NCI-H2171 treated with DMSO at 0.1 percent for 48 hours (cell line): ENCODE results near the gene DGKG.
A peak's percentile ranks its signal among the peaks of the same experiment; 100 is the strongest.

Experiments used
- DNase-seq: peaks from one replicate; lab custom pipeline; 2025; lab: John Stamatoyannopoulos, UW

DGKG gene

DNA sequence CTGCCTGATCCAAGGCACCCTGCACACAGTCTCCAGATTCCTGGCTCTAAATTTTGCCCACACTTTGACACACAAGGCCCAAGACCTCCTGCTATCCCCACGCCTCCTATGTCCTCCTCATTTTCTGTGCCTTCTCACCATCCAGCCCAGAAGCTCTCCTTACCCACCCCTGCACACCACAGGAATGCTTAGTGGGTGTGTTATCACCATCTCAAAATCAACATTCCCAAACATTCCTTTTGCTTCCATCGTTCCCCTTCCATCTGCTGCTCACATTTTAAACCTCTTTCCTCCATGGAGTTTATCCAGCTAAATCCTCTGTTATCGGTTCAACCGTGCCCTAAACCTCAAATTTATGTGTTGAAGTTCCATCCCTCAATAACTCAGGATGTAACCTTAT, 43.9 kb downstream of the DGKG start:
- DNase-seq, result no peak

DNA sequence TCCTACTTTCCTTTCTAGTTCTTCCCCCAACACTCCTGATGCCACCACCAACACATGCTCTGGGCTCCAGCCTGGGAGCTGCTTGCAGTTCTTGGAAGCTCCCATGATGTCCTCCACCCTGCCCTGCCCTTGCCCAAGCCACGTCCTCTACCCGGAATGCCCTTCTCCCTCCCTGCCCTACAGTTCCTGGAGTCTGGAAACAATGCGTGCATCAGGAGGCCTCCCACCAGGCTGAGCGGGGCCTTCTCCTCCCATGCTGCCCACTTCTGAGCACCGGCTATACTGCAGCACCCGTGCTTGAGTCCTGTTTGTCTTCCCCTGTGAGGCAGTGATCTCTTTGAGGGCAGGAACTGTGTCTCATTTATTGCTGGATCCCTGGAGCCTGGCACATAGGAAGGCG, 44.6 kb downstream of the DGKG start:
- no peak for DNase-seq

DNA sequence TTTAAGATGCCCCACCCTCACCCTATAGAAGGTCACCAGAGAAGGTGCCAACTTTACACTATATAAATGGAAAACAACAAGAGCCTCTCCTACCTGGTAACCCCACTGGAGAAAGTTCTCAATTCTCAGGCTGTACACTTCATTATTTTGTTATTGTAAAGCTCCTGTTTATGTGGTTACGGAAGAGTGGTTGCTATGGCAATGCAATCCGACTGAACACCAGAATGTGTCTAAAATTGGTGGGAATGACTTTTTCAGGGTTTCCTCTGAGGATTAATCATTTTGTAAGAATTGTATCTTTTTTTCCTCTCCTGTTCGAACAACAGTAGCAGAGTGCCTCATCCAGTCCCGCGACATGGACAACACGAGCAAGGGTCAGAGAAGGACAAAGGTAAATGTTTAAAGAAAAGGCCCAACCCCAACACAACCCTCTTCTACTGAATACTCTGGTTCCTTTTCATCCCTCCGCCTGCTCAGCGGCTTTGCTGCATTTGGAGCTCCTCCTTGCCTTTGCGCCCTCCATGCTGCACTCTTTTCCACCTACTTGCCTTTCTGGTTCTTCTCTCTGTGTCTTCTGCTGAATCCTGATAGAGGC, 45.3 kb downstream of the DGKG start:
- DNase-seq, result no peak

DNA sequence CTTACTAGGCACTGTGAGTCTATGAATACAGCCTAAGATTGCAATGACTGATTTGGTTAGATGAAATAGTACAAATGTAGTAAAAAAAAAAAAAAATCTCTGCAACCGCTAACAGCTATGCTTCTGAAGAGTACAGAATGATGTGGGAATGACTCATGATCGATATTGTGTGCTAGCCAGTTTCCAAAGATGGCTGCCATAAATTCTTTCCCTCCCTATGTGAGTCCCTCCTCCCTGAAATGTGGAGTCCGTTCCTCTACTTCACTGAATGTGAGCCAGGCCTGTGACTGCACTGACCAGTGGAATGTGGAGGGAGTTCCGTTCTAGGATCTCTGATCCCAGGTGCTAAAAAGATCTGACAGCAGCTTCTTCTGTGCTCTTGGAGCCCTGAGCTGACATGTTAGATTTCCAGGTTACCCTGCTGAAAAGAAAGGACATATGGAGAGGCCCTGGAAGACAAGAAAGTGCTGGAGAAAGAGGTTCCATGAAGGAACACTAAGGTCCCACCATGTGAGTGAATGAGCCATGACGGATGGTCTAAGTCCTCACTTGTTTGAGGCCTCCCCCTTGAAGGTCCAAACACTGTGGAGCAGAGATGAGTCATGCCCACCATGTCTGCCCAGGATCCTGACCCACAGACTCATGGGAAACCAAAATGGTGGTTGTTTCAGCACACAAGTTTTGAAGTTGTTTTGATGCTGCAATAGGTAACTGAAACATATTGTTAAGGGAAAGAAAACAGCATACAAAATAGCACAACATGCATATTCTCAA, 46.3 kb downstream of the DGKG start:
- no peak for DNase-seq

DNA sequence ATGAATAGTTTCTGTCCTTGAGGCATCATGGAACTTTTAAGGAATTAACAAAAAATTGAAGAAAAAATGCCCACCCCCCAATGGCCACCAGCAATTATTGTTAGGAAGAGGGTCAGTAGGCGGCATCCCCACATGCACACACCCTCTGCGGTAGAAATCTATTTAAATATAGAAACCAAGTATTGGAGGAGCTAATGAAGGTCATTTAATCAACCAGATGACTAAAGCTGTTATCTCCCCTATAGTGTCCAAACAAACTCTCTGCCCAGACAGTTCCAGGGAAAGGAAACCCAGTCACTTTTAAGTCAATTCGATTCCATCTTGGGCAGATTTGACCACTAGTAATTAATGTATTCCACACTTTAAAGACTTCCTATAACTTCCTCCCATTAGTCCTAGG, 47.1 kb downstream of the DGKG start:
- DNase-seq, result no peak

DNA sequence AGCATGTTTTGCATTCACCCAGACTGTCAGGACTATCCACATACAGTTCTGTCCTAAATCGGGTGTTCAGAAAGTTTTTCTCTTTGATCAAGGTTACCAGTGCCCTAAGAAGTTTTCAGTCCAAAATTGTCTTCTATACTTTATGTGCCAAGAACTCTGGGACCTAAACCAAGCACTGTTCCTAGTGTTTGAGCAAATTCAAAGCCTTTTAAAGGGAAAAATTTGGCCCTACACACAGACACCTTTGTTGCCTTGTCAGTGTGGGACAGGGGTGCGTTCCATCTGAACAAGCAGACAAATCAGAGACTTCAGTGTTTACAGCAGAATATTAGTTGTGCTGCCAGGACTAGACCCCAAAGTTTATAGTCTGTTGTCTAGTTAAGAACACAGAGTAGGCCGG, 50.6 kb downstream of the DGKG start:
- DNase-seq, result no peak

DNA sequence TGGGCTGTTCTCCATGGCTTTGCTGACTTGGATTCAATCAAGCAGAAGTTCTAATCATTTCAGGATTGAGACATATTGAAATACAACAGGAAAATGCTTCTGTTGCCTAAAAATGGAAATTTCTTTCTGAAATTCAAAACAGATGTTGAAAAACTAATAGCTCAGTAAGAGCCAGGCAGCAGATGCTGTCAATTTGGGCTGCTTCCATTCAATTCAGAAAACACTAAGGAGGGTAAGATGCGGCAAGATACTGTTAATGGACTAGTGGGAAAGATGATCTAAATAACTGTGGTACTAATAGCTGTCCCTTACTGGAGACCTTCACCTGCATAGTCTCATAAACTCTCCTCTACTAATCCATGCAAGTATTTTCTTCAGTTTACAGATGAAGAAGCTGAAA, 53.5 kb downstream of the DGKG start:
- DNase-seq, result no peak

DNA sequence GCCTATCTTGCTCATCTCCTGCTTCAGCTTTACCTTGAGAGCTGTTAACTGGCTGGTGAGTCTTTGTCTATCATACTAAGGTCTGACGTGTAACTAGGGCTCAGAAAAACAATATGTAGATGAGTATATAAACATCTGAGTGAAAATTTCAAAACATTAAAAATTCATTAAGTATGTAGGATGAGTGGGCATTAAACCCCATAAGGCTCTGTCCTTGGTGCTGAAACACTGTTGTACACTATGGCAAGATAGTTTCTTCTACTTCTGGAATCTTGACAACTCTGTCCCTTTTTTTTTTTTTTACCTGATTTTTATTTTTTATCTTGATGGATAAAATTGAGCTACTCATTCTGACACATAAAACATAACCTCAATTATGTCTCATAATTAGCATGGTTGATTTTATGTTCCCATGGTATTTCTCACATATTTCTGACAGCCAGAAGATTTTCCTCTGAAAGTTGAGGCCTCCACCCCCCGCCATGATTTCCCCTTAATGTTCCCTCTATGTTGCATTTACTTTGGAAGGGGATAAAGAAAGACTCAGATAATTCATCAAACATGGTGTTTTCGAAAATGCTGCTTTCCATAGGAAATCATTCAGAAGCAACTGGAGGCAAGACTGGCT, 54.3 kb downstream of the DGKG start:
- DNase-seq, result no peak

DNA sequence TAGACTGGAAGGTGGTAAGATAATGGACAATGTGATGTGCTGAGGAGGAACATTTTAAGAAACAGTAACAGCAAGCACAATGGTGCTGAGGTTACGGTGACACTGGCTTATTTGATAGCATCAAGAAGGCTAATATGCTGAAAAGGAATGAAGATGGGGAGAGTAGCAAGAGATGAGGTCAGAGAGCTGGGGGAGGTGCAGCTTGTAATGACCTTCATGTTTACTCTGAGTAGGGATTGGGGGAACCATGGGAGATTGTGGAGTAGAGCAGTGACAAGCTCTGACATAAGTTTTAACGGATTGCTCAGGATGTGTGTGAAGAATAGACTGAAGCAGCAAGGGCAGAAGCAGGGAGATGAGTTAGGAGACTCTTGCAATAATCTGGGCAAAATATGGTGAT, 56.7 kb downstream of the DGKG start:
- DNase-seq, result no peak

DNA sequence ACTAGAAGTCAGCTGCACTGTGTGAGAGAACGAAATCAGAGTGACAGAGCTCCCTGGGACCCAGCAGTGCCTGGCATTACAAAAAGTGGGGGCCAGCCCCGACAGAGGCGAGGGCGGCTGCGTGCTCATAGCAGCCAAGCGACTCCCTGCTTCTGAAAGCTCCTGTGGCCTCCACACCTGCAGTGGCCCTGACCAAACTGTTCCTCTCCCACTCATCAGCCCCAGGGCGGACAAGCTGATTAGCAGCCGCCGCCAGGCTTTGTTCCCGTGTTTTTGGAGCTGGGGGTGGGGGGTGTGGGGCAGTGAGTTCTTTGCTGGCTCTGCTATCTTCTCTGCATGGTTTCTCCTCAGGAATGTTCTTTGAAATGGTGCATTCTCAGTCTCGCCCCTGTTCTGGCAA, 58.1 kb downstream of the DGKG start:
- no peak for DNase-seq

DNA sequence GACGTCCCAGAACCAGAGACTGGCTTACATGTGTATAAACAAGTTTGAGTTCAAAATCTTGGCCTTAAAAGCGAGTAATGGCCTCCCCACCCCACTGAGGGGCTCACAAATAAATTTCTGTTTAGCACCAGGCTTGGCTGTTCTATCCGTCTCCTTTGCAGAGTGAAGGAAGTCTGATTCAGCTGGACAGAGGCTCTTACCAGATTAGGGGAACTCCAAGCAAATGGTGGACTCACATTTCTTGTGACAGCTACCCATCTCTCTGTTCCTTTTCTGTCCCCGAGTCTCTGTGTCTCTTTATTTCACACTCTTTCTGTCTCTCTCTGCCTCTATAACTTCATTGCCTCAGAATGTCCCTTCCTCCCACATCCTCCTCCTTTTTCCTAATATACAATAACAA, 62.7 kb downstream of the DGKG start:
- no peak for DNase-seq

DNA sequence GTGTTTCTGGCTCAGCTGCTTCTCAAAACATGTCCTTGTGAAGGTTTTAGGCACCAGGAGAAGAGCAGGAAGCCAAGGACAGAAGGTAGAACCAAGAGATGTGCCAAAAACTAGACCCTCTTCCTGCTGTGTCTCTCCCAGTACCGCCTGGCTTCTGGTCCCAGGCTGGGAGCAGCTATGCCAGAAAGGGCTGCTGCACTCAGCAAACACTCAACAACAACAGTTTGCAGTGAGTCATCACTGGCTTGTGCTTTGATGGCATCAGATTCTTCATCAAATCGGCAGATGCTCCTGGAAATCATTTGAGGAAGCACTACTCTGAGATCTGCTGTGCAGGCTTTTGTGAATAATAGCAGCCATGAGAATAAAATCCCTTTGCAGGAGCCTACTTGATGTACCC, 63.2 kb downstream of the DGKG start:
- DNase-seq, result no peak

DNA sequence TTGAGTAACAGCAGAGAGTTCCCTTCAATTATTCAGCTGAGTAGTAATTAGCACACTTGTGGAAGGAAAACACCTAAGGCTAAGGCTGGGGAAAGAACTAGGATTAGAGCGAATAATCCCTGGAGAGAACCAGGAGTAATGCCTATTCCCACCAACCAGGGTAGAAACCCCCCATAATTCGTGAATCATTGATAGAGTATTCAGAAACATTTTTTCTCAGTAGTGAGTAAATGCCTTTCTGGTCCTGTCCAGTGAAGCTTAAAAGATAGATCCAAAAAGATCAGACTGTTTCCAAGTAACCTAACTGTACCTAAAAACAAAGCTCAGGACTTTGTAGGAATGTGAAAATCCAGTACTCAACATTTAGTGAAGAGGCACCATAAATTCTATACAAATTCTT, 71.2 kb downstream of the DGKG start:
- DNase-seq, result no peak

DNA sequence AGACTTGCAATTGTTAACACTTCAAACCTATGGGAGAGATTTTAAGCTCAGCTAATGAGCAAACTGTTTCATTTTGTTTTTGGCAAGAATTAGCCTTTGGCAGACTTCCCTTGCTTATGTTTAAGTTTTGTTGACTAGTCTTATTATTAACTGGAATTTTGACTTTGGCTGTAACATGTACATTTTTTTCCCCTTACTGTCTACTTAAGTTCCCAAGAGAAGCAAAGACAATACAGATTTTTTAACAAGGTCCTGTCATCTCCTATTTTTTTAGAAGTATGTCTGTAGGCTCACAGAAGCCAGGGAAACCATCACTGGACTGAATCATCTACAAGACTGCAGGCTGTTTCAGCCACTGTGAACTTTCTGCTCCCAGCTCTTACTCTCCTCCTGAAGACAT, 74.3 kb downstream of the DGKG start:
- DNase-seq, result no peak

DNA sequence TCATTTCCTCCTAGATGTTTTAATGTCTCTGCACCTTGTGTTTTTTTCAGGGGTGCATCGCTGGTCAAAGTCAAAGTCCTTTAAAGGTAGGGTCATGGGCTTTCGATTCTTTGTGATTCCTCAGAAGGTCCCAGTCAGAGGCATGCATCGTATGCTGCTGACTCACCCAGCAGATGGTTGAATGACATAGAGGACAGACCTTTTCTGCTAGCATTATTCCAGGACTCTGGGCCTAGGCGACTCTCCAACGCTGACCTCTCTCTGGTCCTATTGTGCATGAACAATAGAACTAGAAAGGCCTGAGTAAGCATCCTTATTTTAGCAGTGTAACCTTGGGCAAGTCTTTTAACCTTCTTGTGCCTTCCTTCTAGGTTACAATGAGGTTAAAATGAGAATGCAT, 75.9 kb downstream of the DGKG start:
- no peak for DNase-seq

DNA sequence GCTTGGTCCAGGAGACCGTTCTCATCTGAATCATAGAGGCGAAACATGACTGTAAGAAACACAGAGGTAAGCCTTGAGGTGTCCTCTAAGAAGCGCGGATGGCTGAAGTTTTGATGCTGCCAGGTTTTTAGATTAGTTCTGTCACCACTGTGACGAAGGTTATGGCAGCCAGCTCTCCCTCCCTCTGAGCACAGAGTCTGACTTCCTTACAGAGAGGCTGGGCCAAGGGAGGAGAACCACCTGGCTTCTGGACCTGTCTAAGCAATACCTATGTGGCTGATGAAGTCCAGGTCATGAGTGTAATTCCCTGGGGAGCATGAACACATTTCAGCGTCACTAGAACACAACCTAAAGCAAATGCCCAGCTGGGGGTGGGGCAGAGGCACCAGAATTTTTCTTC, 77.4 kb downstream of the DGKG start:
- DNase-seq, result no peak

DNA sequence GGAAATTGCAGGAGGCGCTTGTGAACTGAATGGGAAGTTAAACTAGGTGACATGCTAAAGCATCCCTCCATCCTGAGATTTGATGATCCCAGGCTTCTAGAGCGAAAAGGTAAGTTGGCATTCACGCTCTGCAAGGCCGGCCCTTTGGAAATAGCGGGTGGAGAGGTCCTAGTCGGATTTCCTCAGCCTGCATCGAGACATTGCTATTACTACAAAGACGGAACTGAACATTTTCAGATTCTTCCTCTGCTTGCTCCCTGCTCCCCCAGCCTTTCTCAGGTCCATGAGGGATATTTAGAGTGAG, 77.7 kb downstream of the DGKG start:
- no peak for DNase-seq

DNA sequence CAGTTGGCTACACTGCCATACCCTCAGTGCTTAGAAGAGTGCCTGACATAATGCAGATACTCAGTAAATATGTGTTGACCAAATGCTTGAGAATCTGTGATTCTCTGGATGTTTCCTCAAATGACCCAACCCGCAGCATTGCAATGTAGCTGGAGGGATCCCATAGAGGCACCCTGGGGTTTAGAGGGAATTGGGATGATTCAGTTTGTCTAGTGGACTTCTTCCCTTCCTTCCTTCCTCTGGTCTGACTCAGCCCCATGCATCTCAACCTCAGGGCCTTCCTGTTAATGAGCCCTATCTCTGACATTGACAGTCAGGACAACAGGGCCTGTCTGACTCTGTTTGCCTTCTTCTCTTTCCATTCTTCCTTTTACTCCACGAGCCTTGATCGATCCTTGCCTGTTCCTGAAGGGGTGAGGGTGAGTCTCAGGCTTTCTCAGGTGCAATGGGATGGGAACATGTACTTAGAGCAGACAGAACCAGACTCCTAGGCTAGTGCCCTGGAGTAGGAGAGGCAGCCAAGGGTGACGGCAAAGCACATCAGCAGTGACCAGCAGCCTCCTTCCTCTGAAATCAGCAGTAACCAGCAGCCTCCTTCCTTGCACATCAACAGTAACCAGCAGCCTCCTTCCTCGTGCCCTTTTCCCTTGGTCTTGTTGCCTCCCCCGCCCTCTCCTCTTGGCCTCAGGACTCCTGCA, 78.2 kb downstream of the DGKG start:
- no peak for DNase-seq

DNA sequence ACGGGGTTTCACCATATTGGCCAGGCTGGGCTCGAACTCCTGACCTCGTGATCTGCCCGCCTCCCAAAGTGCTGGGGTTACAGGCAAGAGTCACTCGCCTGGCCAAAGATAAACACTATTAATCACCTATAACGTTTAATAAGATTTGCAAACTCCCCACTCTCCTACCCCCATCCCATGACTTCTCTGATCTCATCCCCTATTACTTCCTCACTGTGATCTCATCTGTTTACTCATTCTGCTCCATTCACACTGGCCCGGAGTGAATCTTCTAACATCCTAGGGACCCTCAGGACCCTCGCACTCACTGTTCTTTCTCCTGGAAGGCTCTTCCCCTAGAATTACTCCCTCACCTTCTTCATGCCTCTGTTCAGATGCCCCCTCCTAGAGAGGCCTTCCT, 78.9 kb downstream of the DGKG start:
- no peak for DNase-seq

DNA sequence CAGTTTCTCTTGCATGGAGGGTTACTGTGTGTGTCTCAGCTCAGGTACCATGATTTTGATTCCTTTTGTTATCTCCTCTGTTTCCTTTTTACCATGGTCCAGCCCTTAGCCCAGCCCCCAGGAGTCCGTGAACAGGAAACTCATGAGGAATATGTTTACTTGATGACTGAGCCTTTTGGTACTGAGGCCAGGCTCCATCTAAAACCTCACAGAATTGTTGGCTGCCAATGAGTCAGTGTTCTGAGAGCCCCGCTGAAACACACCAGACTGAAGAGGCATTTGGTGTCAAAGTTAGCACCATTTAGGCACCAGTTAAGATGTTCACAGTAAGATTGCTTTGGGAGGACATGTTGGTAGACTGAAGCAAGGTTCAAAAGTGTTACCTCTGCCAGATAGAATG, 80.9 kb downstream of the DGKG start:
- DNase-seq, result no peak

DNA sequence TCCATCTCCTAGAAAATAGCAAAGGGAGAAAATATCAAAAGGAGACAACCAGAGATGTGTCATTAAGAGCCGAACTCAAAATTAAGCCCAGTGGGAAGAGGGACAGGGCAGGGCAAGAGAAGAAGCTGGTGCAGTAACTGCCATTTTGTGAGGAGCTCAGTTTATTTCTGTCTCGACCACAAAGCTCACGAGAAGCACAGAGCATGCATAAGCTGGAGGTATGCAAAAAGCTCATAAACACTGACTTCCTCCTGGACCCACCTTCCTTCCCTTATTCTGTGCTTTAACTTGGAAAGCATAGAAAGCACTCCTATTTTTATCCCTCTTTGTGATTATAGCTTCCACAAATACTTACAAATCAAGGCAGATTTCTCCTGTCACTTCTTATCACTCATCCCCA, 81.3 kb downstream of the DGKG start:
- DNase-seq, result no peak

DNA sequence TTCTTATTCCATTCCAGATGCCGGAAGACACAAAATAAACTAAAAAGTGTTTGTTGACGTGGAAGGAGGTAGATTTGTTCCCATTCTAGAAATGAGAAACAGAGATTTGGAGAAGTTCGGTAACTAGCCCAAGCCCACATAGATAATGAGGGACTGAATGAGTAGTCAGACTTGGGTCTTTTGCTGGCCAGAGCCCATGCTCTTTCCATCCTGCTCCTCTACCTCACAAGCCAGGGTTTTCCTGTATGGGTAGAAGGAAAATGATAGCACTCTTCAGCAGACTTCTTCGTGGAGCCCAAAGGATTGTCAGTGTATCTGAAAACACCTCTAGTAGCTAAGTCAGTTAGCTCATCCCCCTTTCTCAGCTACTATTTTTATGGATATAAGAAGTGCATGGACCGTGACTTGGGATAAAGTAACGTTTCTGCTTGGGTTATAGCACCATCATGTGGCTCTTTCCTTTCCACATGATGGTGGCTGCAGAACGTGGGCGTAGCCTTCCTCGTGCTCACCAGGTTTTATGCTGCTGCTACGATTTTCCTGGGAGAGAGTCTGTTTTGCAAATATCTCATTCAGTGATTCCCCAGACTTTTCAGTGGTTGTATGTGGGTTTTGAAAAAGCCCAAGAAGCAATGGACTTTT, 84.6 kb downstream of the DGKG start:
- peak; percentile 25 for DNase-seq

DNA sequence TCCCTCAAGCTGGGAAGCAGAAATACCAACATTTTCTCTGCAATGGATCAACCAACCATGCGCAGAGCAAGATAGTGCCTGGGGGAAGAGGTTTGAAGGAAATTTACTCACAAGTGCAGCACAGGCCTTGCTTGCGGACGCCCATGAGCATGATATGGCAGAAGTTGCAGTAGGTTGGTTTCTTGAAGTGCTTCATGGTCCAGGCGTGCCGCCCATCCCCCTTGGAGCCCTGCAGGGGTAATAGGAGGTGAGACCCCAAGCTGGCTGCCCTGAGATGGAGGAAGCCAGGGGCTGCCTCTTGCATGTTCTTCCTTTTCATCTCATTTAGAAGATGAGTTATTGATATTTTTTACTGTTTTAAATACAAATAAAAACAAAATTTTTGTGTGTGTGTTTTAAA, 86.6 kb downstream of the DGKG start:
- no peak for DNase-seq
